CD4-positive, alpha-beta T cell treated with Interleukin-2 at 100 ng/mL for 4 hours (primary cell): ENCODE results near the gene HSPA5.
"Not testable (repeated sequence)": the region's sequence is repeated elsewhere in the genome, so short reads cannot be mapped to it uniquely, and the experiment has no call there.

Experiments used
- DNase-seq: peaks from one replicate; pipeline ENCODE4 v3.0.0-alpha.2; 2020; ENCODE audit warnings: low spot score

Gene HSPA5

GRCh38 chr9:125241000-125241862, at the start of gene HSPA5:
Gene HSPA5, minus strand, starts transcription at chr9:125241343. Its CDS starts 217 bp downstream, at chr9:125241126.
- DNase-seq, result peak; percentile 99

GRCh38 chr9:125286935-125287433, 45.8 kb upstream of the HSPA5 start:
- not testable (repeated sequence) for DNase-seq

GRCh38 chr9:125284855-125285254, 43.7 kb upstream of the HSPA5 start:
- DNase-seq, result no peak

GRCh38 chr9:125280945-125281344, 39.8 kb upstream of the HSPA5 start:
- no peak for DNase-seq

- no peak for DNase-seq
Observed at GRCh38 chr9:125277411-125277810, 36.3 kb upstream of the HSPA5 start.

GRCh38 chr9:125276771-125277170, 35.6 kb upstream of the HSPA5 start:
- DNase-seq, result no peak

GRCh38 chr9:125272697-125273096, 31.6 kb upstream of the HSPA5 start:
- no peak for DNase-seq

GRCh38 chr9:125271081-125271480, 29.9 kb upstream of the HSPA5 start:
- DNase-seq, result no peak

GRCh38 chr9:125269014-125269397, 27.9 kb upstream of the HSPA5 start:
- DNase-seq, result no peak

- DNase-seq, result no peak
Observed at GRCh38 chr9:125268394-125269013, 27.4 kb upstream of the HSPA5 start.

- peak; percentile 45 for DNase-seq
Observed at GRCh38 chr9:125264068-125264467, 22.9 kb upstream of the HSPA5 start.

- no peak for DNase-seq
Observed at GRCh38 chr9:125262294-125262991, 21.3 kb upstream of the HSPA5 start.

- peak; percentile 88 for DNase-seq
Observed at GRCh38 chr9:125261501-125262293, 20.6 kb upstream of the HSPA5 start, which contains the start of gene GAPVD1. Gene GAPVD1, plus strand, starts transcription at chr9:125261826. Its CDS starts 37,096 bp downstream, at chr9:125298922.

- no peak for DNase-seq
Observed at GRCh38 chr9:125260561-125260960, 19.4 kb upstream of the HSPA5 start.

- DNase-seq, result no peak
Observed at GRCh38 chr9:125258832-125259534, 17.8 kb upstream of the HSPA5 start.

GRCh38 chr9:125258160-125258785, 17.1 kb upstream of the HSPA5 start:
- no peak for DNase-seq

- no peak for DNase-seq
Observed at GRCh38 chr9:125255781-125256391, 14.7 kb upstream of the HSPA5 start.

- DNase-seq, result no peak
Observed at GRCh38 chr9:125254231-125254630, 13.1 kb upstream of the HSPA5 start.

- DNase-seq, result no peak
Observed at GRCh38 chr9:125246261-125246667, 5.1 kb upstream of the HSPA5 start.

- DNase-seq, result no peak
Observed at GRCh38 chr9:125243792-125244260, 2.7 kb upstream of the HSPA5 start.
